ENCODE data around the gene SRSF2. TPM values are rescaled to one million over a fixed set of nuclear protein-coding genes. Genes with fewer than 3 reads are reported as not detected.

Gene SRSF2
- total and polyA plus RNA-seq, 9 of the 15 experiments (the other 6 are each of a cell fraction or from before 2014, with no cell fraction given): 161 to 583 (median 393) TPM

GRCh38 chr17:76733618-76733957 is 3.5 kb downstream of the SRSF2 start (continued):
- TF ChIP-seq THRB (CRISPR knock-in tag; conservative IDR thresholded peaks at IDR 0.05) (0 out of 2 replicates have a peak, but pooled peaks have one; percentile 16), NCOR1 (IDR thresholded peaks at IDR 0.05) (peak; percentile 6; the same call in 1 of the 2 replicates), PML (IDR thresholded peaks at IDR 0.05; ENCODE audit: low read length) (0 out of 2 replicates have a peak, but pooled peaks have one; percentile 20), TGIF2 (CRISPR knock-in tag; IDR thresholded peaks at IDR 0.05) (no peak), ARNT (IDR thresholded peaks at IDR 0.05) (no peak), ZNF263 (CRISPR knock-in tag; IDR thresholded peaks at IDR 0.05; ENCODE audit: borderline replicate concordance) (no peak), KDM5B (IDR thresholded peaks at IDR 0.05; ENCODE audit: insufficient replicate concordance, low read depth, low read length) (peak; percentile 18), MYBL2 (IDR thresholded peaks at IDR 0.05; ENCODE audit: low read depth) (no peak), MYBL2 (CRISPR knock-in tag; IDR thresholded peaks at IDR 0.05; ENCODE audit: borderline replicate concordance) (no peak), KDM4B (IDR thresholded peaks at IDR 0.05; ENCODE audit: borderline replicate concordance in 2 of 2, low read depth in 1 of 2) (no peak), KDM1A (IDR thresholded peaks at IDR 0.05) (no peak), PCBP1 (IDR thresholded peaks at IDR 0.05; ENCODE audit: low read depth, low read length, poor library complexity, severe bottlenecking) (no peak), E2F3 (CRISPR knock-in tag; IDR thresholded peaks at IDR 0.05) (no peak), MECOM (CRISPR knock-in tag; IDR thresholded peaks at IDR 0.05) (no peak), YY1 (IDR thresholded peaks at IDR 0.05; ENCODE audit: borderline replicate concordance in 1 of 3, control insufficient read depth in 1 of 3, extremely low read depth in 1 of 3, insufficient read depth in 3 of 3, insufficient read length in 1 of 3, insufficient replicate concordance in 2 of 3, low read depth in 1 of 3, low read length in 2 of 3) (no peak), FOS (IDR thresholded peaks at IDR 0.05; ENCODE audit: extremely low read depth, insufficient read length) (no peak)
- TF ChIP-seq, protein P1, sequence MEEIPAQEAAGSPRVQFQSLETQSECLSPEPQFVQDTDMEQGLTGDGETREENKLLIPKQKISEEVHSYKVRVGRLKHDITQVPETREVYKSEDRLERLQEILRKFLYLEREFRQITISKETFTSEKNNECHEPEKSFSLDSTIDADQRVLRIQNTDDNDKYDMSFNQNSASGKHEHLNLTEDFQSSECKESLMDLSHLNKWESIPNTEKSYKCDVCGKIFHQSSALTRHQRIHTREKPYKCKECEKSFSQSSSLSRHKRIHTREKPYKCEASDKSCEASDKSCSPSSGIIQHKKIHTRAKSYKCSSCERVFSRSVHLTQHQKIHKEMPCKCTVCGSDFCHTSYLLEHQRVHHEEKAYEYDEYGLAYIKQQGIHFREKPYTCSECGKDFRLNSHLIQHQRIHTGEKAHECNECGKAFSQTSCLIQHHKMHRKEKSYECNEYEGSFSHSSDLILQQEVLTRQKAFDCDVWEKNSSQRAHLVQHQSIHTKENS (CRISPR knock-in tag; IDR thresholded peaks at IDR 0.05): no peak
- TF ChIP-seq, protein P2, sequence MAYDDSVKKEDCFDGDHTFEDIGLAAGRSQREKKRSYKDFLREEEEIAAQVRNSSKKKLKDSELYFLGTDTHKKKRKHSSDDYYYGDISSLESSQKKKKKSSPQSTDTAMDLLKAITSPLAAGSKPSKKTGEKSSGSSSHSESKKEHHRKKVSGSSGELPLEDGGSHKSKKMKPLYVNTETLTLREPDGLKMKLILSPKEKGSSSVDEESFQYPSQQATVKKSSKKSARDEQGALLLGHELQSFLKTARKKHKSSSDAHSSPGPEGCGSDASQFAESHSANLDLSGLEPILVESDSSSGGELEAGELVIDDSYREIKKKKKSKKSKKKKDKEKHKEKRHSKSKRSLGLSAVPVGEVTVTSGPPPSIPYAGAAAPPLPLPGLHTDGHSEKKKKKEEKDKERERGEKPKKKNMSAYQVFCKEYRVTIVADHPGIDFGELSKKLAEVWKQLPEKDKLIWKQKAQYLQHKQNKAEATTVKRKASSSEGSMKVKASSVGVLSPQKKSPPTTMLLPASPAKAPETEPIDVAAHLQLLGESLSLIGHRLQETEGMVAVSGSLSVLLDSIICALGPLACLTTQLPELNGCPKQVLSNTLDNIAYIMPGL (CRISPR knock-in tag; IDR thresholded peaks at IDR 0.05): no peak
- TF ChIP-seq, protein P3, sequence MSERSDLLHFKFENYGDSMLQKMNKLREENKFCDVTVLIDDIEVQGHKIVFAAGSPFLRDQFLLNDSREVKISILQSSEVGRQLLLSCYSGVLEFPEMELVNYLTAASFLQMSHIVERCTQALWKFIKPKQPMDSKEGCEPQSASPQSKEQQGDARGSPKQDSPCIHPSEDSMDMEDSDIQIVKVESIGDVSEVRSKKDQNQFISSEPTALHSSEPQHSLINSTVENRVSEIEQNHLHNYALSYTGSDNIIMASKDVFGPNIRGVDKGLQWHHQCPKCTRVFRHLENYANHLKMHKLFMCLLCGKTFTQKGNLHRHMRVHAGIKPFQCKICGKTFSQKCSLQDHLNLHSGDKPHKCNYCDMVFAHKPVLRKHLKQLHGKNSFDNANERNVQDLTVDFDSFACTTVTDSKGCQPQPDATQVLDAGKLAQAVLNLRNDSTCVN (CRISPR knock-in tag; IDR thresholded peaks at IDR 0.05): 0 out of 2 replicates have a peak, but pooled peaks have one; percentile 21

All from K562 (cell line).